Kidney glomerular epithelial cell (primary cell): ENCODE data around the gene CEBPG.

Experiments used
- DNase-seq: peaks from one replicate; lab custom pipeline; 2025; lab: John Stamatoyannopoulos, UW

Gene CEBPG

DNA sequence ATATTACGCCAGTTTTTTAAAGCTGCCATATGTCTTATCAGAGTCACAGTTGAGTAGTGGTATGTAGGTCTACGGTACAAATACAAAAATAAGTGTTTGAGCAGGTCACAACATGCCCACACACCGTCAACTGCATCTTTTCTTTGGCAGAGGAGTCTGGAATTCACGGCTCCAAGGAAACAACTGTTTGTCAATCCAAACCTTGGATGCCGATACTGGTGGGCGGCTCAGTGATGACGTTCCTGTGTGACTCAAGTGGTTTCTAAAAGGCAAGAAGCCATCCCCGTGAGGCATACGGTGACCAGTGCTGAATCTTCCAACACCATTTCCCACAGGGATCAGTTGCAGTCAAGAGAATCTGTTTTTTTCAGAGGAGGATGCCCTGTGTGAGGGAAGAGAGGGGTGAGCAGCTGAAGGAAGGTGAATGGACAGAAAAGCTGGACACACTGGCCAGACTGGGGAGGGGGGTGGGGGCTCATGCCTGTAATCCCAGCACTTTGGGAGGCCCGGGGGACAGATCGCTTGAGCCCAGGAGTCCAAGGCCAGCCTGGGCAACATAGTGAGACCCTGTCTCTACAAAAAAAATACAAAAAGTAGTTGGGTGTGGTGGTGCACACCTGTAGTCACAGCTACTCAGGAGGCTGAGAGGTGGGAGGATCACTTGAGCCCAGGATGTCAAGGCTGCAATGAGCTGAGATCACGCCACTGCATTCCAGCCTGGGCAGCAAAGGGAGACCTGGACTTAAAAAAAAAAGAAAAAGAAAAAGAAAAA is 22.8 kb upstream of the CEBPG start:
- no peak for DNase-seq

DNA sequence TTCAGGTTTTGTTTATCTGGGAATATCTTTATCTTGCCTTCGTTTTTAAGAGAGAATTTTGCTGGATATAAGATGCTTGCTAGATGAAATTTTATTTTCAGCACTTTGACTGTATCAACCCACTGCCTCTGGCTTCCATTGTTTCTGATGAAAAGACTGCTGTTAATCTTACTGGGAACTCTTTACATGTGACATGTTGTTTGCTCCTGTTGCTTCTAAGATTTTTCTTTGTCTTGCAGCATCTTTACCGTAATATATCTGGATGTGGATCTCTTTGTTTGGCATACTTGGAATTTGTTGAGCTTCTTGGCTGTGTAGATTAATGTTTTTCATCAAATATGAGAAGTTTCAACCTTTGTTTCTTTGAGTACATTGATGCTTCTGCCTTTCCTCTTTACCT is 18.0 kb upstream of the CEBPG start:
- no peak for DNase-seq

DNA sequence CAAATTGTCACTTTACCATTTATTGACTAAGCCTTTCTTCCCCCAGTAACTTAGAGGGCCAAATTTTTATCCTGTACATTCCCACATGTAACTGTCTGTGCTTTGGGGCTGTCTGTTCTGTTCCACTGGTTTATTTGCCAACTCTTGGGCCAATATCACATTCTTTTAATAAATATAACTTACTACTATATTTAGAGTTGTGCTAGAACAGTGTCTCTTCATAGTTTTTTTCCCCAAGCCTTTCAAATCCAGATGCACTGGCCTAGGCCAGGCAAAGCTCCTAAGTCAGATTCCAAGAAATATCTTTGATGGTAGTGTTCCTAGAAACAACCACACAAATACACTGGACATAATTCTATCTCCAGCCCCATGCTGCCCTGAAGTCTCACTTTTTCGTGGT is 16.0 kb upstream of the CEBPG start:
- DNase-seq: no peak

DNA sequence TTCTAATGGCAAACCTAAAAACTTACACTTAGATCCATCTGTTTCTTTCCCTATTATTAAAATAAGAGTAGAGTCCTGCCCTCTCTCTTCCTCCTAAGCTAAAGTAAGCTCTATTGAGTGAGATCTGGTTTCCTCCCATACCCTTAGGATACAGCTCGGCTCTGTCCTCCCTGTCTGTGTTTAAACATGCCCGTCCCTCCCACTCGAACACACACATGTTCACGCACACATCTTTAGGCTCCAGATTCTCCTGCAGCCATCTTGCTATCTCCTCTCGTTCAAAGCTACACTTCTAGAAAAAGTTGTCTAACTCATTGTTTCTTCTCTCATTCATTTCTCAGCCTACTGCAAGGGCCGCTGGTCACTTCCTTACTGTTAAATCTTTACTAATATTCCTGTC is 15.1 kb upstream of the CEBPG start:
- no peak for DNase-seq

DNA sequence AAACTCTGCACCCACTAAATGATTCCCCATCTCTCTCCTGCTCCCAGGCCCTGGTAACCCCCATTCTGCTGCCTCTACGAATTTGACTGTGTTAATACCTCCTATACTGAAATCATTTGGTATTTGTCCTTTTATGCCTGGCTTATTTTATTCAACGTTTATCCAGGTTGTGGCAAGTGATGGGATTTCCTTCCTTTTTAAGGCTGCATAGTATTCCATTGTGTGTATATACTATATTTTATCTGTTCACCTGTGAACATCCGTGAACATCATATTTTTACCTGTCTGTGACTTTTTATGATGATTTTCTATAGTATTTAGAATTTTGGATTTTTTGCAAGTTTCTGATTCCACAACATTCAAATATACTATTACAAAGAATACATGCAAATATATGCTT is 13.9 kb upstream of the CEBPG start:
- DNase-seq: no peak

DNA sequence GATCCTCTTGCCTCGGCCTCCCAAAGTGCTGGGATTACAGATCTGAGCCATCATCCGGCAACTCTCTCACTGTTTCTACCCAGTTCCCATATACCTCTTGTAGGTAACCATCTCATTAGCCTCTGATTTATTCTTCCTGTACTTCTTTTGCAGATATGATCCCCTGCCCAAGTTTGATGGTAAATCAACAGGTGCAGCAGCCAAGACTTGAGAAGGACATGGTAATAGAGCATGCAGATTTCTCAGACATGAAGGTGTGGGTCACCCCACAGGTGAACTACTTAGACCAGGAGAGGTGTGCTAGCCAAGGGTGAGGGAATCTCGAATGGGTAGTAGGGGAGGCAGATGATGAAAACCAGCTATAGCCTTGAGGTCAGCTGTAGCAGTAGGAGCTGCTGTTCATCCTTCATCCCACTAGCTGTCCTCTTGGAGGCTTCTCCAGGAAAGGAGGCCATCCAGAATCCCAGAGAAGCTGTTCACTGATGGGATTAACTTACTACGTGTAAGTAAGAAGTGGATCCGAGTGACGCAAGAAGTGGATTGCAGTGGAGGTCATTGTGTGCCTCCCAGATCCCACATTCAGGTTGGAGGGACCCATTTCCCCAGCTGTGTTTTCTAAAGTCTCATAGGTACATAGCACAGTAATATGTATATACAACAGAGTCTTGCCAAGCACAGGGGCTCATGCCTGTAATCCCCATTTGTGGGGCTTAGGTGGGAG is 10.8 kb upstream of the CEBPG start:
- DNase-seq: no peak

DNA sequence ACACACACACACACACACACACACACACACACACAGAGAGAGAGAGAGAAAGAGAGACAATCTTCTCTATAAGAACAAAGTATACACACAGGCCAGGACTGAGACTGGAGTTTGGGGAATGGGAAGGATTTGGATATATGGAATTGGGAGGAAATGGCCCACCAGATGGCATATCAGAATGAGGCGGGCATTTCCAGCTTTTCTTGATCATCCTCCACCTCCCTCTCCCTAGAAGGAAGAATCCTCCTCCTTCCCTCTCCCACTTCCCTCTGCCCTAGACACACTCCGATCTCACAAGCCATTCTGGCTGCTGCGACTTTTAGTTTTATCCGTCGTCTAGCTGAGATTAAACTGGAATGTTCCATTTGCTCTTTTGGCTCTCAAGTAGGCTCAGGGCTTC is 10.0 kb upstream of the CEBPG start:
- no peak for DNase-seq

DNA sequence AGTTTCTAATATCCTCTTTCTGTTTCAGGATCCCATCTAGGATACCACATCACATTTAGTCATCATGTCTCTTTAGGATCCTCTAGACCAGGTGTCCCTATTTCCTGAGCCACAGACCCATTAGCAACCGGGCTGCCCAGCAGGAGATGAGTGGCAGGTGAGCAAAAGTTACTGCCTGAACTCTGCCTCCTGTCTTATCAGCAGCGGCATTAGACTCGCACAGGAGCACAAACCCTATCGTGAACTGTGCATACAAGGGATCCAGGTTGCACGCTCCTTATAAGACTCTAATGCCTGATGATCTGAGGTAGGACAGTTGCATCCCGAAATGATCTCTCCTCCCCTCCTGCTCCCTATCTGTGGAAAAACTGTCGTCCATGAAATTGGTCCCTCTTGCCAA is 7.8 kb upstream of the CEBPG start:
- DNase-seq: no peak

DNA sequence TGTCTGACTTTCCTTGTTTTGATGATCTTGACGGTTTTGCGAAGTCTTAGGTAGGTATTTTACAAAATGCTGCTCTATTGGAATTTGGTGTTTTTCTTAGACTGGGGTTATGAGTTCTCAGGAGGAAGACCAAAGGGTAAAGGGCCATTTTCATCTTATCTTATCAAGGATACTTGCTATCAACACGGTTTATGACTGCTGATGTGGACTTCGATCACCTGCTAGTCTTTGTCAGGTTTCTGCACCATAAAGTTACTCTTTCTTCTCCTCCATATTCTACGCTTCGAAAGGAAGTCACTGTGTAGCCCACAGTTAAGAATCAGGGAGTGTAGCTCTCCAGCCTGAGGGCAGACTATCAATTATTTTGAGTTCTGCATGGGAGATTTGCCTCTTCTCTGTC is 7.4 kb upstream of the CEBPG start:
- DNase-seq: no peak

DNA sequence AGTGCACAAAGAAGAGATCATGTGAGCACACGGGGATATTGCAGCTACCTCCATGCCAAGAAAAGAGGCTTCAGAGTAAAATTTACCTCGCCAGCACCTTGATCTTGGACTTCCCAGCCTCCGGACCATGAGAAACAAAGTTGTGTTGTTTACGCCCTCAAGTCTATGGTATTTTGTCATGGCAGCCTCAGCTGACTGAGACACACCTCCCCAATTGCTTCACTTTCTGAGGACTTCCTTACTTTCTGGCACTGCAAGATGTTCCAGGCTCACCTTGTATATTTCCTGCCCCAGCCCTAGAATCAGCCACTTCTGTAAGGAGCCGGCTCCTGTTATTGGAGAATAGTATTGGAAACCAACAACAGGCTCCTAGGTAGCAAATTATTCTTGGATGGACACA is 6.6 kb upstream of the CEBPG start:
- no peak for DNase-seq

DNA sequence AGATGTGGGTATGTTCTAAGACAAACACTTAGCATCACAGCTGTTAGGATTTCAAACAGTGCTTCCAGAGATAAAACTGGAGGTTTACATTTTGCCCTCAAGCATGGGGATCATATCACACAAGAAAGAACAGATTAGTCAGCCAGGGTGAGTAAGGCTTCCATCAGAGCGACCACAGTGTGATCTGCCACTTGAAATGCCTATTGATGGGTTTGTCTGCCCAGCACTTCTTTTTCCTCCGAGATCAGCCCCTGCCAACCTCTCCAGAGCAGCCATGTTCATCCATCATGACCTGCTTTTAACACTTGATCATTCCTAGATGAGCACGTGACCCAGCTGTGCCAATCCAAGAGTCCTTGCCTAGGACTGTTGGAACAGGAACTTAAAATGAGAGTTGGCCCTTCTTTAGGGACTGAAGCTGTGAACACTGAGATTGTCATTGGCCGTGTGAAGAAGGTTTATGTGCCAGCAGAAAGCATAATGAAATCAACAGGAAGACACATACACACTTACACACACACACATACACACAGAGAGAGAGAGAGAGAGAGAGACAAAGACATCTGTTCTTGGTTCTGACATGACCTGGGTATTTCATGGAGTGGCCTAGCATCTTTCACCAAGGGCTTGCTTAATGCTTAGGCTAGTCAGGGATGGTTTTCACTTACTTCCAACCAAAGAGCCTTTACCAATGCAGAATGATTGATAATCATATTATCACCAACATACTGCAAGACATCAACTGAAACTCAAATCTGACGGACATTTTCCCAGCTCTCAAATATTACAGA is 5.2 kb upstream of the CEBPG start:
- DNase-seq: no peak

DNA sequence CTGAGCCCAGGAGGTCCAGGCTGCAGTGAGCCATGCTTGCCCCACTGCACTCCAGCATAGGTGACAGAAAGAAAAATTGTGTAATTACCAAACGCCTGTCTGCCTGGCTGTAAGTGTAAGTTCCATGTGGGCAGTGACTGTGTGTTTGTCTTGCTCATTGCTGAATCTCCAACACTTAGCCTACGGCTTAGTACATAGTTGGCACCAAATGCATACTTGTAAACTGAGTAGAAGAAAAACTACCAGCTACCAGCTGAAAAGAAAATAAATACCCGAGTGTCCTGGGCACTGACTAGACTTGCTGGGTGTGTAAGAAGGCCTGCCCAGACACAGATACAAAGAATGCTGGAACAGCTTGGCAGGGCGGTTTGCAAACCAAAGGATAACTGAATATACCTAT is 2.7 kb upstream of the CEBPG start:
- no peak for DNase-seq

DNA sequence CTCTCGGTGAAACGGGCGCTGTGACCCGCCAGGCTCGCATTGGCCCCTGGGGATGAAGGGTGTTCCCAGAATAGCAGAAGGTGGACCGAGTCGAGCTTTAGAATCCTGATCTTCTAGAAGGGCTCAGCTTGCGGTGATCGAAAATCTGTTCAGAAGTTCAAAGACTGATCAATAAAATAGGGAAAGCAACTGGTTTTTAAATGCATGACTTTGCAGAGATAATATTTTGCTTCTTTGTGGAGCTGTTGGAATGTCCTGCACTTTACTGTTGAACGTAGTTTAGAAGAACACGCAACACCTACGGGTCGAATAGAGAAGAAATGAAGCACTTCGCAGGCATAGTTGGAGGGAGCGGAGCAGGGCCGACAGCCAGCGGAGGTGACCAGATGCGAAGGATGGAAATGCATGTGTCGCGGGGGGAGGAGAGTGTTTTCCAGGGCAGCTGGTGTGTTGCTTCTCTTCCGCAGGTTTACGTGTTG is 766 bp downstream of the CEBPG start:
- DNase-seq: peak; percentile 31

DNA sequence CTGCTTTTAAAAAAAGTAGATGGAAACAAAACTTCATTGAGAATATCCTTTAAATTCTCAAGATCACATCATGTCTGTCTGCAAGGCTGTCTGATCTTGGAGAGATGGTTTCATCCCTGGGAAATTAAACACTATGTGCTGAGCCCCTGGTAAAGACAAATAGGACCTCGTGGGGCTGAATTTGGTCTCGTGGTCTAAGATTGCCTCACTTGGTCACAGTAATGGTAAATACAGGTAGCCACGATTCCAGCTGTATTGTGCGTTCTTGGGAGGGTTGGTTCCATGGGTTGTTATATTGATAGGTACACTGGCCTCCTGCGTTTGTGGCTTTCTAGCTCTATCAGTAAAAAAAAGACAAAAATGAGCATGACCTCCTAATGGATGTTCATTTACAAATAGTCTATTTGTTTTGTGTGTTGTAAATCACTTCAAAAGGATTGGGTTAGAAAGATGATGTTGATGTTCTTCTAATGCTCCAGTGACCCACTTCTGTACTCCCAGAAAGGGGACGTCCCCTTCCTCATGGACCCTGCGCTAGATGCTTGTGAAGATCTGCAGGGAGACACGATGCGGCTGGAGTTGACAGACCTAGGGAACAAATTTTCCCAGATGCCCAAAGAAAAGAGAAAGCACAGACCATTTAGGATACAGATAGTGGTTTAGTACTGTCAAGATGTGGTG is 1.8 kb downstream of the CEBPG start:
- DNase-seq: no peak

DNA sequence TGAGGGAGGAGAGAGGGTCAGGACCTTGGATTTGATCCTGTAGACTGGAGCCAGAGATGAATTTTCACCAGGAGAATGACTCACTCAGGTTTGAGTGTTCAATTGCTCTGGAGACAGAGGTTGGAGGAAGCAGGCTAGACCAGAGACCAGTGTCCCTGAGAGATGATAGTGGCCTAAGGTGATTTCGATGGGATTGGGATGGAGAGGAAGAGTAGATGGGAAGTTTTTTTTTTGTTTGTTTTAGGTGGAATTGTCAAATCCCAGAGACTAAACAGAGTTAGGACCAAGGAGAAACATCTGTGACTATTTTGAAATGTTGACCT is 2.3 kb downstream of the CEBPG start:
- DNase-seq: peak; percentile 36

DNA sequence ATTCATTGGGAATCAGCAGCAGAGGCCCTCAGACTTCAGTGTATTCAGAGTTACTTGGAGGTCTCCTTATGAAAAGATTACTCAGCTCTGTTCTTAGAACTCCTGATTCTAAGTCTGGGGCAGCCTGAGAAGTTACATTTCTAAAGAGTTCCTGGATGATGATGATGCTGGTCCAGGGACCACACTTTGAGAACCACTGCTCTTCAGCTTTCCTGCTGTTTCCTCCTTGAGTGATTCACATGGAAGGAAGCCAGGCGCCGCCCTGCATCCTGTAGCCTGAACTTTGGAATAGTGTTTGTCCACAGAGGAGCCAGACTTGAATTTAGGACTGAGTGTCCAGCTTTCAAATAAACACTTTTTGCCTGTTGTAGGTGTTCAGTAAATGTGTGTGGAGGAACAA is 2.9 kb downstream of the CEBPG start:
- peak; percentile 15 for DNase-seq

DNA sequence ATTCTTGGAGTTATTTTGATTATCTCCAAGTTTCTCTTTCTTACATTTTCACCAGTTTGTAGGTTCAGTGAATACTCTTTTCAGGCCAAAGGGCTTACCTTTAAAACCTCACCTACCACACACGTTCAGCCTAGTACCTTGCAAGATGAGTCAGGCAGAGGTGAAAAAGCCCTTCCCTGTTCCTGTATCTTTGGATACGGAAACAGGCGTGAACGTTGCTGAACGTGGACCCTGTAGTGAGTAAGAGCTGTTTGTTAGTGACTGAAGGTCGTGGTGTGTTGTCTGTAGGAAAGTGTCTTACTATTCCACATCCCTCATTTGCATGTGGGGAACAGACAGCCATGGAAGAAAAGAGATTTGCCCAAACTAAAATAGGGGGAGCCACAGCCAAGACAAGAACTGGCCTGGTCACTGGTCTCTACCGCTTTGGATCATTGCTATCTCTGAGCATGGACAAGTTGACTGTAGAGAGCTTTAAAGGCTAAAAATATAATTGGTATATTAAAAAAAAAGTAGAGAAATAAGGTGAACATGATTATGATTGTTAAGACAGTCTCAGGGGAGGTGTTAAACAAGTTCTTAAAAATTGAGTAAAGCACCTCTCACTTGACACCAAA is 3.5 kb downstream of the CEBPG start:
- DNase-seq: no peak

DNA sequence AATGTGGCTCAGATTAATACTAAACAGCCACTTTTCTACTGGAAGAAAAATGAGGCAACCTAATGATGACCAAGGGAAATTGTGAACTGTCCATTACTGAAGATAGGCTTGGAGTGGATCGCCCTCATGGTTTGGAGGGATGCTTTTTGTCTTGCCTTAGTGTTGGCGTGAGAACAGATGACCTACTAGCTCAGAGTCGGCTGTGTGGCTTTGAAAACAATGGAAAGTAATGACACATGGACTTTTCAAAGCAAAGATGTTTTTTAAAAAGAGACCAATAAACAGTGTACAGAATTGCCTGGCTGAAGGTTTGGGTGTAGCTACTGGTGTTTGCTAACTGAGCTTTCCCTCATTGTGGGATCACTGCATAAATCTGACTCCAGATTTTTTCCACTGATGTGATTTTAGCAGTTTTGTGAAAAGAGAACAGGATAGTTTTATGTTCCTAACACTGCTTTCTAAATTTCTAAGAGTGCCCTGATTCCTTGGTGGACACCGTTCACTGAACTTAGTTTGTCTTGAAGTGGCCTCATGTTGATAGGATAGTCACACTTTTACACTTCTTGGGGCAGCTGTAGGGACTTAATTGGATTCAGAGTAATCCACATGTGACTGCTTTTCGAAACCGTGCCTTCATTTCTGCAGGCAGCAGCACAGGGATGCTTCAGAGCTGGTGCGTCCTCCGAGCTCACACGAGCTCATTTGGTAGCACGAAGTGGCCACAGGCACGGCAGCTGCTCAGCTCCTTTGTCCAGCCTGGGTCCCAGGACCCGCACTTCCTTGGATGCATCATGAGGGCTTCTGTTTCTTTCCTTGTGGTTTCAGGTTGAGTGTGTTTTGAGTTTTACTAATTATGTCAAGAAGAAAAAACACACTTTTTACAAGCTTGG is 4.3 kb downstream of the CEBPG start:
- DNase-seq: no peak

DNA sequence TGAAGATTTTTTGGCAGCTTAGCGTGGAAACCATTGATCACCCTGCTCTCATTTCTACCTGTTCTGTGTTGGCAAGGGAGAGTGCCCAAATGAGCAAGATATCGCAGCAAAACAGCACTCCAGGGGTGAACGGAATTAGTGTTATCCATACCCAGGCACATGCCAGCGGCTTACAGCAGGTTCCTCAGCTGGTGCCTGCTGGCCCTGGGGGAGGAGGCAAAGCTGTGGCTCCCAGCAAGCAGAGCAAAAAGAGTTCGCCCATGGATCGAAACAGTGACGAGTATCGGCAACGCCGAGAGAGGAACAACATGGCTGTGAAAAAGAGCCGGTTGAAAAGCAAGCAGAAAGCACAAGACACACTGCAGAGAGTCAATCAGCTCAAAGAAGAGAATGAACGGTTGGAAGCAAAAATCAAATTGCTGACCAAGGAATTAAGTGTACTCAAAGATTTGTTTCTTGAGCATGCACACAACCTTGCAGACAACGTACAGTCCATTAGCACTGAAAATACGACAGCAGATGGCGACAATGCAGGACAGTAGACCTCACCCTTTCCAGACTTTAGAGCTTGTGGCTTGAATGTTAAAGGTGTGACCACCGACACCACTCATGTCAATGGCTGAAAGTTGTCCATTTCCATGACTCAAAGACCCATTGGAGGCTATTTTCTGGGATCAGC is 5.8 kb downstream of the CEBPG start:
- no peak for DNase-seq

DNA sequence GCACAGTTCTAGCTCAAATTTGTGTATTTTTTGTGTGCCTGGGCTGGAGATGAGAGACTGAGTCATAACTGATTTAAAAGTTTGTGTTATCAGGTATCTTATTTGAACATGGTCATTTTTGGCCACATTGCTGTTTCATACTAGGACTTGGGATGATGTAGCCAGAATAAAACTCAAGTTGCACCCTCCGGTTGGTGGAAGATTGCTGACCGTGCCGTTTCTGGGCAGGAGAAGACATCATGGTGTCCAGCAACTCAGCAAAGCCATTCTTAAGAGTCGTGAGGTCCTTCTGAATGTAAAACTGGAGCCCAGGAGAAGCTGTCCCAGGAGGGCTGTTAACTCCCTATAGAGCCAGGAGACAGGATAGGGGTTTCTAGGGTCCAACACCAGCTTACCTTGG is 7.6 kb downstream of the CEBPG start:
- DNase-seq: no peak
